ENCODE measurements around the gene HOXB3. TPM values are rescaled to one million over a fixed set of nuclear protein-coding genes. Genes with fewer than 3 reads are reported as not detected.
A peak's percentile ranks its signal among the peaks of the same experiment; 100 is the strongest.

The HOXB3 gene
- total RNA-seq, 1 experiment from 2014 or later = 6.0 TPM

- ChIA-PET CTCF (no interaction called here), POLR2A (ENCODE audit: unreplicated experiment) (no interaction called here)
- Histone ChIP-seq H3K4me3 (ENCODE audit: low read length) (no peak overlapping the region), H3K27me3 (ENCODE audit: low read length) (no peaks in the 10 kb centered on the region), H3K9ac (ENCODE audit: low read length) (no peak overlapping the region), H3K4me1 (ENCODE audit: insufficient read depth, low read length) (peaks cover 4% of the 10 kb centered on the region), H3K9me2 (replicated peaks; ENCODE audit: low read length) (no peaks in the 10 kb centered on the region), H4K20me1 (ENCODE audit: low read length) (no peaks in the 10 kb centered on the region), H2AFZ (ENCODE audit: low read length) (no peak overlapping the region), H3K4me2 (ENCODE audit: low read length) (no peak overlapping the region), H3K36me3 (ENCODE audit: low read depth, low read length) (no peaks in the 10 kb centered on the region), H3K27ac (ENCODE audit: low read length) (no peak overlapping the region), H3K9me3 (ENCODE audit: low read length) (no peaks in the 10 kb centered on the region), H3F3A (ENCODE audit: low read length, unreplicated experiment) (no peaks in the 10 kb centered on the region), H3K79me2 (ENCODE audit: low read length) (no peaks in the 10 kb centered on the region)
- no peak for DNase-seq
- no peak for TF ChIP-seq CTCF (conservative IDR thresholded peaks at IDR 0.05; ENCODE audit: low read depth, low read length)
- no peak for TF ChIP-seq EZH2phosphoT487 (IDR thresholded peaks at IDR 0.05; ENCODE audit: borderline replicate concordance, low read length)
- TF ChIP-seq EZH2 (IDR thresholded peaks at IDR 0.05; ENCODE audit: low read length, unreplicated experiment) = no peak
- BruUV-seq (replicated peaks) = no TSS peak
- intact Hi-C loops (cut with micrococcal nuclease) = no loop called here
- ATAC-seq = no peak
These were observed 62.5 kb downstream of the HOXB3 start for GRCh38 chr17:48527547-48527932.

DNA sequence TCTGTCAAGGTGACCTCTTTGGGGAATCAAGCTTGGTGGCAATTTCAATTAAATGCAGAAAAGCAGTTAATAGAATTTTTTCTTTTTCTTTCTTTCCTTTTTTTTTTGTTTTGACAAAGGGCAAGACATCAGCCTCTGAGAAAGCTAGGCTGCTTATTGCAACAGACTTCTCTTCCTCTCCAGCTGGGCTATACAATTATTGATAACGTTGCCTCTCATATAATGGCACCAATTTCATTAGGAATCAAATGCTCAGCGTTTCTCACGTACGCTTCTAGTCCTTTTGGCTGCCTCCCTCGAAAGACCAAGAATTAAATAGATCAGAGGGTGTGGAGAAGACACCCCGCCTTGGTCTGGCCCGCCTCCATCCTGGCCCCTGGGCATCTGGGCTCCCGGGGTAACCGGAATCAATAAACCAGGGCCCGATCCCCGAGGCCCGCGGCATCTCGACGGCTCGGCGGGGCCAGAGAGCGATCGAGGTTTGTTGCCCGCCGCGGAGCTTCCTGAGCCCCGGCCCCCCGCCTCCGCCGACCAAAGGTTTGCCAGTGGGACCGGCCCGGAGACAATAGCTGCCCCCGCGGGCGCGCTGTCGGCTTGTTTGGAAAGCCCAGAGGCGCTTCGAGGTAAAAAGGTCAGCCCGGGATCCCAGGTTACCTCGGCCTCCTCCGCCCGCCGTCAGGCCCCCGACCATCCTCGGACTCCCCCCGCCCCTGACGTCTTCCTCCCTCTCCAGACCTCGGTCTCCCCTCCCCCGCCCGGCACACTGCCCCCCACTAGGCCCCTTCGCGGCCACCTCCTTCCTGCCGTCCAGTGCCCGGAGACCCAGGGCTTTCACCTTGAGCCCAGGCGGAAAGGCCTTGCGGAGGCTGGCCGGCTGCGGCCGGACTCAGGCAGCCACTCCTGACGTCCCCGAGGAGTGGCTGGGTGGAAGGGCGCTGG lies 63.2 kb downstream of the HOXB3 start:
- Histone ChIP-seq H3K36me3 (ENCODE audit: low read depth, low read length) (no peaks in the 10 kb centered on the region), H3K9me2 (replicated peaks; ENCODE audit: low read length) (no peaks in the 10 kb centered on the region), H3K9me3 (ENCODE audit: low read length) (no peaks in the 10 kb centered on the region), H3K79me2 (ENCODE audit: low read length) (no peaks in the 10 kb centered on the region), H3K4me2 (ENCODE audit: low read length) (no peak overlapping the region), H3K4me1 (ENCODE audit: insufficient read depth, low read length) (peaks cover 10% of the 10 kb centered on the region), H3K9ac (ENCODE audit: low read length) (no peak overlapping the region), H3K4me3 (ENCODE audit: low read length) (no peak overlapping the region), H4K20me1 (ENCODE audit: low read length) (no peaks in the 10 kb centered on the region), H2AFZ (ENCODE audit: low read length) (no peak overlapping the region), H3F3A (ENCODE audit: low read length, unreplicated experiment) (no peaks in the 10 kb centered on the region), H3K27me3 (ENCODE audit: low read length) (no peaks in the 10 kb centered on the region), H3K27ac (ENCODE audit: low read length) (no peak overlapping the region)
- ChIA-PET POLR2A (ENCODE audit: unreplicated experiment) (no interaction called here), CTCF (no interaction called here)
- ATAC-seq (no peak), DNase-seq (no peak)
- intact Hi-C loops (cut with micrococcal nuclease) = no loop called here
- TF ChIP-seq CTCF (conservative IDR thresholded peaks at IDR 0.05; ENCODE audit: low read depth, low read length) = no peak
- TF ChIP-seq EZH2phosphoT487 (IDR thresholded peaks at IDR 0.05; ENCODE audit: borderline replicate concordance, low read length) = no peak
- TF ChIP-seq EZH2 (IDR thresholded peaks at IDR 0.05; ENCODE audit: low read length, unreplicated experiment) = no peak
- BruUV-seq (replicated peaks) = no TSS peak

DNA sequence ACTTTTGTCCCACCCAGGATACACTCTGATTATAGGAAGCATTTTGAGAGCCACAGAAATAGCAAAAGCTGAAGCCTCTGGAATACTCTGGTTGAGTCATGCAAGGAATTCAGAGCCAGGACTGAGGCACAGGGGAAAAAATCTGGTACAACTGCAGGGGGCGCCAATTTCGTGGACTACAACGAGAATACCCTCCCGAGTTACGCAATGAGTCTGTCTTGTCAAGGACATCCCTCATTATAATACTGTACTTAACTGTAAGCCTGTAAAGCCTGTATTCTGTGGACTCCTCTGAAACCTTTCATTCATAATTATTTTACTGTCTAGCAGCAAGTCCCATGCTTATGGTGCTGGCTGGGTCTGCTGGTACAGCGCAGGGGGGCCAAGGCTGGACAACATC lies 67.0 kb downstream of the HOXB3 start:
- ChIA-PET CTCF (no interaction called here), POLR2A (ENCODE audit: unreplicated experiment) (no interaction called here)
- no peak overlapping the region for H3K4me3 ChIP-seq (ENCODE audit: low read length)

More for the DNA sequence above, 67.0 kb downstream of the HOXB3 start:
- intact Hi-C loops (cut with micrococcal nuclease) = no loop called here
- ATAC-seq (no peak), DNase-seq (no peak)
- Histone ChIP-seq H3K9me2 (replicated peaks; ENCODE audit: low read length) (no peaks in the 10 kb centered on the region), H3K9ac (ENCODE audit: low read length) (no peak overlapping the region), H3K9me3 (ENCODE audit: low read length) (no peaks in the 10 kb centered on the region), H3K79me2 (ENCODE audit: low read length) (no peaks in the 10 kb centered on the region), H3K4me1 (ENCODE audit: insufficient read depth, low read length) (peaks cover 25% of the 10 kb centered on the region), H3K36me3 (ENCODE audit: low read depth, low read length) (no peaks in the 10 kb centered on the region), H3K27me3 (ENCODE audit: low read length) (no peaks in the 10 kb centered on the region), H4K20me1 (ENCODE audit: low read length) (no peaks in the 10 kb centered on the region), H3K4me2 (ENCODE audit: low read length) (no peak overlapping the region), H2AFZ (ENCODE audit: low read length) (no peak overlapping the region), H3K27ac (ENCODE audit: low read length) (0 out of 2 replicates have a peak overlapping the region, but pooled peaks have one; percentile 4), H3F3A (ENCODE audit: low read length, unreplicated experiment) (no peaks in the 10 kb centered on the region)
- BruUV-seq (replicated peaks) = no TSS peak
- TF ChIP-seq EZH2 (IDR thresholded peaks at IDR 0.05; ENCODE audit: low read length, unreplicated experiment) (no peak), CTCF (conservative IDR thresholded peaks at IDR 0.05; ENCODE audit: low read depth, low read length) (peak; percentile 58)
